MM.1S (cell line): ENCODE results near the gene ERG.

Source experiments
- EZH2 ChIP-seq: fragments of 300-600 bp; sonication (generic); optimal IDR thresholded peaks from 2 replicates; pipeline ENCODE3; 2017; ENCODE audit warnings: low read depth, mild to moderate bottlenecking, antibody characterized with exemption, low read length, mixed read lengths
- TF ChIP-seq, protein P1 (sequence below): fragments of 300-600 bp; sonication (generic); IDR thresholded peaks from 2 replicates; pipeline ENCODE4 v1.5.1; 2016; ENCODE audit warnings: antibody characterized with exemption, low read length, mixed read lengths

DNA sequence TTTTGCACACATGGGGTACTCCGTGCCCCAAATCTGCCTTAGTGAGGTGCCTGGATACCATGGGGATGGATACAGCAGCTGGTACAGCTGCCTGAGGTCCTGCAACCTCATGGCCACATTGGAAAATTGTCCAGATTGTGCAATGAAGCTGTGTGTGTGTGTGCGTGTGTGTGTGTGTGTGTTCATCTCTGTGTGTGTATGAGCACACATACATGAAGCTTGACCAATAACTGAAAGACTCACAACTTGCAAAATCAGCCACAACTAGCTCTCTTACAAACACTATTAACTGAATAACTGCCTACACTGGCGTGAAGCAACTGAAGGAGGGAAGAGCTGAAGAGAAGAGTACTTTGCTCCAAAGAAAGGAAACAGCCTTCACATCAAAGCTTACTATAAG lies 78.1 kb downstream of the ERG start:
- TF ChIP-seq, protein P1, sequence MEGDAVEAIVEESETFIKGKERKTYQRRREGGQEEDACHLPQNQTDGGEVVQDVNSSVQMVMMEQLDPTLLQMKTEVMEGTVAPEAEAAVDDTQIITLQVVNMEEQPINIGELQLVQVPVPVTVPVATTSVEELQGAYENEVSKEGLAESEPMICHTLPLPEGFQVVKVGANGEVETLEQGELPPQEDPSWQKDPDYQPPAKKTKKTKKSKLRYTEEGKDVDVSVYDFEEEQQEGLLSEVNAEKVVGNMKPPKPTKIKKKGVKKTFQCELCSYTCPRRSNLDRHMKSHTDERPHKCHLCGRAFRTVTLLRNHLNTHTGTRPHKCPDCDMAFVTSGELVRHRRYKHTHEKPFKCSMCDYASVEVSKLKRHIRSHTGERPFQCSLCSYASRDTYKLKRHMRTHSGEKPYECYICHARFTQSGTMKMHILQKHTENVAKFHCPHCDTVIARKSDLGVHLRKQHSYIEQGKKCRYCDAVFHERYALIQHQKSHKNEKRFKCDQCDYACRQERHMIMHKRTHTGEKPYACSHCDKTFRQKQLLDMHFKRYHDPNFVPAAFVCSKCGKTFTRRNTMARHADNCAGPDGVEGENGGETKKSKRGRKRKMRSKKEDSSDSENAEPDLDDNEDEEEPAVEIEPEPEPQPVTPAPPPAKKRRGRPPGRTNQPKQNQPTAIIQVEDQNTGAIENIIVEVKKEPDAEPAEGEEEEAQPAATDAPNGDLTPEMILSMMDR = no peak
- TF ChIP-seq EZH2 = no peak
